Activated CD4-positive, alpha-beta memory T cell treated with anti-CD3 and anti-CD28 coated beads for 36 hours (primary cell): Measurements from ENCODE around the gene PNKD. TPM values are rescaled to one million over a fixed set of nuclear protein-coding genes. Genes with fewer than 3 reads are reported as not detected.
A peak's percentile ranks its signal among the peaks of the same experiment; 100 is the strongest.

ENCODE experiments used
- CTCF ChIA-PET: fragments of 350-600 bp; sonication (Branson Sonifier 250); formaldehyde crosslinking; loops from one replicate; lab custom pipeline; 2021; ENCODE audit warnings: antibody characterized with exemption, inconsistent platforms; lab: Charles Lee
- POLR2A ChIA-PET: fragments of 350-600 bp; sonication (Branson Sonifier 250); formaldehyde crosslinking; loops from one replicate; lab custom pipeline; 2021; ENCODE audit warnings: antibody characterized with exemption; lab: Charles Lee
- DNase-seq: peaks from one replicate; pipeline ENCODE4 v3.0.0-alpha.2; 2020
- H3K27ac Mint-ChIP-seq: one replicate; pipeline ENCODE4 v1.8.0; 2021; ENCODE audit warnings: mixed read lengths
- H3K27me3 Mint-ChIP-seq: one replicate; pipeline ENCODE4 v1.8.0; 2021; ENCODE audit warnings: mixed read lengths
- H3K36me3 Mint-ChIP-seq: one replicate; pipeline ENCODE4 v1.8.0; 2021; ENCODE audit warnings: mixed read lengths
- H3K4me1 Mint-ChIP-seq: one replicate; pipeline ENCODE4 v1.8.0; 2021; ENCODE audit warnings: low read depth, mixed read lengths
- H3K4me3 Mint-ChIP-seq: one replicate; pipeline ENCODE4 v1.8.0; 2021; ENCODE audit warnings: mild to moderate bottlenecking, mixed read lengths
- H3K9me3 Mint-ChIP-seq: one replicate; pipeline ENCODE4 v1.8.0; 2021; ENCODE audit warnings: mixed read lengths
- intact Hi-C: fragments of 100-400 bp; cut with micrococcal nuclease; formaldehyde crosslinking; loops from one replicate; pipeline ENCODE4 v1.15.1; 2023
- total RNA-seq, 2 experiments: library from RNA; stranded (reverse); gene quantifications; one replicate each; pipeline ENCODE4 v1.2.3, GENCODE V29; 2021

Gene PNKD
- total RNA-seq, 2 experiments from 2014 or later, result 18.4 to 19.4 TPM

DNA sequence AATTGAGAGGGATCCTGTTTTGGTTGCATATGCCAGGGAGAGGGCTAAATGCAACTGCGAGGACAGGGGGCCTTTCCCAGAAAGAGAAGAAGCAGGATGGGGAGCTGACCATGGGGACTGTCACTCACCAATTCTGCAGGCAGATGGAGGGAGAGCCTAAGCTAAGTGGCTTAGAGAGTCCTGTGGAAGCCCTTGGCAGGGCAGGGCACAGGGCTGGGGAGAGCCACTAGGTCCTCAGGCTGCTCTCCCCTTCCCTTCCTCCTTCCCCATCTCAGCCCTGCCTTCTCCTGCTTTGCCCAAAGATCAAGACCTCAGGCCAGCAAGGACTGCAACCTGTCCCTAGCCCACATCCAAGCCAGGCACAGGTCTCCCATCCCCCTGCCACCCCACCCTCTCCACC is 62.0 kb downstream of the PNKD start:
- no peak for DNase-seq
- H3K4me1 Mint-ChIP-seq, result peaks cover 3% of the 10 kb centered on the region
- H3K27ac Mint-ChIP-seq, result no peak overlapping the region
- no peak overlapping the region for H3K4me3 Mint-ChIP-seq
- CTCF ChIA-PET, result interaction anchor here (0.6 to 1.4 kb wide), 3 partner anchors 25 to 37 kb away, joined by 3 to 4 read pairs (median 4); partner anchors contain the start of gene CATIP
- intact Hi-C loops, result no loop called here
- H3K36me3 Mint-ChIP-seq, result no peaks in the 10 kb centered on the region
- no peaks in the 10 kb centered on the region for H3K9me3 Mint-ChIP-seq
- no peaks in the 10 kb centered on the region for H3K27me3 Mint-ChIP-seq
- POLR2A ChIA-PET, result no interaction called here

DNA sequence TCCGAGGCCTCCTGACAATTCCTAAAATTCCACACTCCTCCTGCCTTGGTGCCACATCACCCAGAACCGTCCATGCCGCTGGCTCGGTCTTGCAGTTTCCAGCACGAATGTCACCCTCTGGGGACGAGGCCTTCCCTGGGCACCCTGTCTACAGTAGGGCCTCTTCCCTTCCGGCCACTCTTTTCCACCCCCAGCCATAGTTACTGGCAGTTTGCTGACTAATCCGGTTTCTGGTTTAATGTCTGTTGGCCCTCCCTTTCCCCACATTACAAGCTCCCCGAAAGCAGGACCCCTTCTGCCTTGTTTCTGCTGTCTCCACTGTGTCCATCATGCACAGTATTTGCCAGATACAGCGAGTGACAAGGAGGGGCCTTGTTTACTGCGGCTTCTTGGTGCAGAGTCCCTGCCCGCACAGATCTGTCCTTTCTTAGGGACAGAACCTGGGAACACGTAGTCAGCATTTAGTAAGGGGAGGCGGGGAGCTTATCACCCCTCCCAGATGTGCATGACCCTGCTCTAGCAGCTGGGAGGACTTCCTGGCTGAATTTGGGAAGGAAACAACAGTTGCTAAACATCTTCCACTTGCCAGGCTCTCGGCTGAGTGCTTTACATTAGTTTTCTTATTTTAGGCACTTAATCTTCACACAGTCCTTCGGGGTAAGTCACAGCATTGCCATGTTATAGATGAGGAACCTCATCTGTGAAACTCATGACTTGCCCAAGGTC is 62.8 kb downstream of the PNKD start:
- POLR2A ChIA-PET, result no interaction called here
- no peaks in the 10 kb centered on the region for H3K9me3 Mint-ChIP-seq
- peak; percentile 28 for DNase-seq
- intact Hi-C loops, result no loop called here
- H3K36me3 Mint-ChIP-seq, result no peaks in the 10 kb centered on the region
- H3K4me3 Mint-ChIP-seq, result no peak overlapping the region
- H3K4me1 Mint-ChIP-seq, result peaks cover 3% of the 10 kb centered on the region
- CTCF ChIA-PET, result interaction anchor here (1.0 kb wide), 1 partner anchor 24 kb away, joined by 3 read pairs; the partner anchor contains the start of gene CATIP
- H3K27ac Mint-ChIP-seq, result no peak overlapping the region
- no peaks in the 10 kb centered on the region for H3K27me3 Mint-ChIP-seq

- H3K4me3 Mint-ChIP-seq, result no peak overlapping the region
- H3K4me1 Mint-ChIP-seq, result peaks cover 3% of the 10 kb centered on the region
- intact Hi-C loops, result no loop called here
- H3K27me3 Mint-ChIP-seq, result no peaks in the 10 kb centered on the region
- CTCF ChIA-PET, result no interaction called here
- no peaks in the 10 kb centered on the region for H3K9me3 Mint-ChIP-seq
- H3K36me3 Mint-ChIP-seq, result no peaks in the 10 kb centered on the region
- DNase-seq, result no peak
- POLR2A ChIA-PET, result no interaction called here
- no peak overlapping the region for H3K27ac Mint-ChIP-seq
These were observed 64.2 kb downstream of the PNKD start for GRCh38 chr2:218334531-218334930.

GRCh38 chr2:218340656-218341055 is 70.3 kb downstream of the PNKD start:
- Mint-ChIP-seq H3K27me3 (no peaks in the 10 kb centered on the region), H3K4me1 (no peaks in the 10 kb centered on the region), H3K36me3 (no peaks in the 10 kb centered on the region), H3K4me3 (no peak overlapping the region), H3K27ac (no peak overlapping the region), H3K9me3 (no peaks in the 10 kb centered on the region)
- ChIA-PET CTCF (interaction anchor here (1.1 kb wide), 1 partner anchor 39 kb away, joined by 3 read pairs; no protein-coding TSS in a partner anchor), POLR2A (no interaction called here)
- intact Hi-C loops, result no loop called here
- no peak for DNase-seq

DNA sequence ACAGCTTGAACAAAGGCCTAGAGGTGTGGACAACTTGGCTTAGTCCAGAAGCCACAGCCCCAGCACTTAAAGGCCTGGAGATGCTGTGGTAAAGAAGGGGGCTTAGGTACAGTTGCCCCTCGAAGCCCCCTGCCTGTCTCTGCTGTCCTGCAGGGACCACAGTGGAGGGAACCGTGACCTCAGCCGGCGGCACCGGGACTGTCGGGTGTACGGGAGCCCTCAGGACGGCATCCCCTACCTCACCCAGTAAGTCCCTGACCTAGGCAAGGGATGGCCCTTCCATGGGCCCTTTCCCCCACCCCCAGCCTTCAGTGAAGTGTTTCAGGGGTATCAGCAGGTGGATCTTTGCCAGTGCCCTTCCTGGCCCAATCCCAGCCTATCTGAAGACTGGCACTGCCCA is 71.1 kb downstream of the PNKD start:
- intact Hi-C loops, result no loop called here
- no peak overlapping the region for H3K27ac Mint-ChIP-seq

GRCh38 chr2:218342837-218343236 is 72.5 kb downstream of the PNKD start:
- ChIA-PET POLR2A (no interaction called here), CTCF (interaction anchor here (1.4 kb wide), 1 partner anchor 13 kb away, joined by 3 read pairs; the partner anchor contains the start of gene CATIP)
- no peaks in the 10 kb centered on the region for H3K4me1 Mint-ChIP-seq
- H3K27ac Mint-ChIP-seq, result no peak overlapping the region
- no peaks in the 10 kb centered on the region for H3K36me3 Mint-ChIP-seq
- no peaks in the 10 kb centered on the region for H3K9me3 Mint-ChIP-seq
- no peaks in the 10 kb centered on the region for H3K27me3 Mint-ChIP-seq
- DNase-seq, result no peak
- intact Hi-C loops, result no loop called here
- H3K4me3 Mint-ChIP-seq, result no peak overlapping the region

More for the DNA sequence above, 71.1 kb downstream of the PNKD start:
- ChIA-PET CTCF (interaction anchor here (1.1 kb wide), 1 partner anchor 39 kb away, joined by 3 read pairs; no protein-coding TSS in a partner anchor), POLR2A (no interaction called here)
- H3K36me3 Mint-ChIP-seq, result no peaks in the 10 kb centered on the region
- H3K27me3 Mint-ChIP-seq, result no peaks in the 10 kb centered on the region
- DNase-seq, result no peak
- H3K4me3 Mint-ChIP-seq, result no peak overlapping the region
- no peaks in the 10 kb centered on the region for H3K9me3 Mint-ChIP-seq
- H3K4me1 Mint-ChIP-seq, result no peaks in the 10 kb centered on the region

DNA sequence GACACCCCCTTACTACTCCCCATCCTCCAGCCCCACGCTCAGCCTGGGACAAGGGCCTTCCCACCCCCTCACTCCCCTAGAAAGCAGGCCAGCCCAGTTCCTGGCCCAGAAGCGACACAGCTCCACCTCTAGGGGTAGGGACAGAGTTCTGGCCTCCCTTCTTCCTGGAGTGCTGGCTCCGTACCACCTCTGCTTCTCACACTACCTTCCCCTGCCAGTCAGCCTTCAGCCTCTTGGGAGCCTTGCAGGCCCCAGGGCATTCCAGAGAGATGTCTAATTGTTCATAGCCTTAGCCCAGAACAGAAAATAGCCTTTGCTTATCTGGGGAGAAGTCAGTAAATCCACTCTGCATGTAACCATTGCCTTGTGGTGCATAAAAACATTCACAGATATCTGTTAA is 73.3 kb downstream of the PNKD start:
- no peaks in the 10 kb centered on the region for H3K9me3 Mint-ChIP-seq
- no peaks in the 10 kb centered on the region for H3K27me3 Mint-ChIP-seq
- H3K4me3 Mint-ChIP-seq, result no peak overlapping the region
- CTCF ChIA-PET, result interaction anchor here (1.5 kb wide), 1 partner anchor 42 kb away, joined by 4 read pairs; no protein-coding TSS in a partner anchor
- no peak for DNase-seq
- POLR2A ChIA-PET, result no interaction called here
- H3K4me1 Mint-ChIP-seq, result no peaks in the 10 kb centered on the region
- H3K27ac Mint-ChIP-seq, result no peak overlapping the region
- intact Hi-C loops, result no loop called here
- no peaks in the 10 kb centered on the region for H3K36me3 Mint-ChIP-seq

DNA sequence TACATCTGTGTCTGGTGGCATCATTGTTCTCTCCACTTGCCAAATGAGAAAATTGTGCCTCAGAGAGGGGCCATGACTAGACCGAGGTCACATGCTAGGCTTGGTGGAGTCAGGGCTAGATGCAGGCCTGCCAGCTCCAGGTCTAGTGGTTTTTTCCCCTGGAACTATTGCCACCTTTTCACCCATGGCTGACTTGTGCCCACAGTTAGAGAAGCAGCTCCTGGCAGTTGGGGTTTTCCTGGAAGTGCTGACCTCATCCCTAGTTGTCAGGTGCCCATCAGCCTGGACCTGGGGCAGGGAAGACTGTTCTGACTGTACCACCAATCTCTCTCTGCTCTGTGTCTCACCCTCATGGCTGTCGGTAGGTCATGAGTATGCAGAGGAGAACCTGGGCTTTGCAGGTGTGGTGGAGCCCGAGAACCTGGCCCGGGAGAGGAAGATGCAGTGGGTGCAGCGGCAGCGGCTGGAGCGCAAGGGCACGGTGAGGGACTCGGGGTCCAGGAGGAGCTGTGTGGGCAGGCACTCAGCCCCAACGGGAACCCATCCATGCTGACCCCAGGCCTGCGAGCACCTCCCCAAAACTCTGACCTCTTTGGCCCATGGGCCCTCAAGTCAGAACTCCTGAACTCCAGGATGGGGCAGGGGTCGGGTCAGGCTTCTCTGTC is 73.9 kb downstream of the PNKD start:
- POLR2A ChIA-PET, result no interaction called here
- H3K36me3 Mint-ChIP-seq, result no peaks in the 10 kb centered on the region

GRCh38 chr2:218344755-218345417 is 74.6 kb downstream of the PNKD start:
- H3K36me3 Mint-ChIP-seq, result no peaks in the 10 kb centered on the region
- H3K9me3 Mint-ChIP-seq, result no peaks in the 10 kb centered on the region
- no peaks in the 10 kb centered on the region for H3K4me1 Mint-ChIP-seq
- no peaks in the 10 kb centered on the region for H3K27me3 Mint-ChIP-seq
- intact Hi-C loops, result no loop called here
- CTCF ChIA-PET, result interaction anchor here (1.5 kb wide), 1 partner anchor 43 kb away, joined by 4 read pairs; no protein-coding TSS in a partner anchor
- no peak overlapping the region for H3K27ac Mint-ChIP-seq
- no peak for DNase-seq
- H3K4me3 Mint-ChIP-seq, result no peak overlapping the region
- POLR2A ChIA-PET, result no interaction called here

More for the DNA sequence above, 73.9 kb downstream of the PNKD start:
- no peaks in the 10 kb centered on the region for H3K4me1 Mint-ChIP-seq
- no peak overlapping the region for H3K27ac Mint-ChIP-seq
- intact Hi-C loops, result no loop called here
- no peaks in the 10 kb centered on the region for H3K9me3 Mint-ChIP-seq
- no peak overlapping the region for H3K4me3 Mint-ChIP-seq
- CTCF ChIA-PET, result interaction anchor here (1.5 kb wide), 1 partner anchor 43 kb away, joined by 4 read pairs; no protein-coding TSS in a partner anchor
- H3K27me3 Mint-ChIP-seq, result no peaks in the 10 kb centered on the region
- DNase-seq, result no peak

DNA sequence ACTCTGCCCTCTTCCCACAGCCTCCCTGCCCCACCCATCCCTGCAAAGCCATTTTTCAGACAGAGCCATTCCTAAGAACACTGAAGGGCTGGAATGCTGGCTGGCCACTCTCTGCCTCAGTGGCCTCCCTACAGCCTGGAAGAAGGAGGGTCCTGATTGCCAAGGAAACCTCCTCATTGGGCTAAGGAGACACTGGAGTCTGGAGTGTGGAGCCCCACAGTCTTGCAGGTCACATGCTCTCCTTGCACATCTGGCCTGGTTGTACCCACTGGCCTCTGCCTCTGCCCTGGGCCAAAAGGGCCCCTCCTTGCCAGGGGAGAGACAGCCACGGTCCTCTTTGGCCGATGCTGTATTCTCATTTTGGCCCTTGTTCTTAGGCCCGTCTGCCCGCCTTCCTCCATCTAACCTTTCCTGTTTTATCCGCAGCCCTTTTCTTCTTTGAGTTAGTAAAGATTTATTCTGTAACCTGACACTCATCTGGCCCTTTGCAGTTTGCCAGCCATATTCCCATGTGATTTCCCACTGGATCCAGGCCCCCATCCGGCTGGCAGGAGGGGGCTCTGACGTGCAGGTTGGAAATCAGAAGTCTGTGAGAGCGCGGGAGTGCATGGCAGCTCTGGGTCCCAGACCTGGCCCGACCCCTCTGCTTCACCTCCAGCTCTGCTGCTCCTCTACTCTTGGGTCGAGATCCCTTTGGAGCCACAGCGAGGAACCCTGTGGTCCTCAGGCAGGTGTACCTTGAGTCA is 75.3 kb downstream of the PNKD start:
- intact Hi-C loops, result no loop called here
- CTCF ChIA-PET, result no interaction called here
- Mint-ChIP-seq H3K27ac (no peak overlapping the region), H3K36me3 (no peaks in the 10 kb centered on the region), H3K27me3 (no peaks in the 10 kb centered on the region), H3K9me3 (no peaks in the 10 kb centered on the region), H3K4me1 (no peaks in the 10 kb centered on the region), H3K4me3 (no peak overlapping the region)
- DNase-seq, result no peak
- POLR2A ChIA-PET, result no interaction called here

DNA sequence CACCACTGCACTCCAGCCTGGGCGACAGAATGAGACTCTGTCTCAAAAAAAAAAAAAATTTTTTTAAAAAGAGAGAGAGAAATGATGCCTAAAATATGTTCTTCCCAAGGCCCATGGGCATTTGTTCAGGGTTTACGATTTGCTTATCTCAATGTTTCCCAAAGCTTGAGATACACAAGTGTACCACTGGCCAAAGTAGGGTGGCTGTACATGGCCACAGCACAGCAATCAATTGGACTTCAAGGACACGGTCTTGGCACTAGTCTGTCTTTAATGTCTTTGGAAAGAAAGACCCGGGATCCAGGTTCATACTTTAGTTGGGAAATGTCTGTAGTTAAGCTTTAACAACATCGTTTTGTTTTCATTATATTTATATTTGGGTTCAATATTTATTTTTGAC is 76.9 kb downstream of the PNKD start:
- H3K4me3 Mint-ChIP-seq, result no peak overlapping the region
- DNase-seq, result no peak
- H3K27me3 Mint-ChIP-seq, result no peaks in the 10 kb centered on the region
- H3K27ac Mint-ChIP-seq, result no peak overlapping the region
- H3K4me1 Mint-ChIP-seq, result no peaks in the 10 kb centered on the region
- ChIA-PET POLR2A (no interaction called here), CTCF (interaction anchor here (0.7 kb wide), 1 partner anchor 46 kb away, joined by 3 read pairs; no protein-coding TSS in a partner anchor)
- H3K9me3 Mint-ChIP-seq, result peaks cover 9% of the 10 kb centered on the region
- H3K36me3 Mint-ChIP-seq, result peaks cover 2% of the 10 kb centered on the region
- intact Hi-C loops, result no loop called here
